Measurements from ENCODE around the gene TOGARAM2.

The TOGARAM2 gene

GRCh38 chr2:28990445-28990844 is 9.3 kb downstream of the TOGARAM2 start:
- no peak overlapping the region for H3K4me3 ChIP-seq (ENCODE audit: low read length in 2 of 2)
- no peaks in the 10 kb centered on the region for H3K36me3 ChIP-seq (ENCODE audit: control insufficient read depth in 2 of 2, insufficient read depth in 2 of 2, low read length in 2 of 2)
- no peaks in the 10 kb centered on the region for H3K9me3 ChIP-seq (ENCODE audit: control insufficient read depth in 2 of 2, low read length in 2 of 2)
- H3K4me1 ChIP-seq (ENCODE audit: control insufficient read depth, insufficient read depth, low read length) = peaks cover 38% of the 10 kb centered on the region
- peak overlapping the region; percentile 76 for H3K27ac ChIP-seq (ENCODE audit: low read length)
- peak overlapping the region in 1 of 2 donors; percentile 29 for H3K9ac ChIP-seq (ENCODE audit: low read length in 2 of 2)
- no peaks in the 10 kb centered on the region for H3K27me3 ChIP-seq (ENCODE audit: control insufficient read depth in 1 of 2, insufficient read depth in 2 of 2, low read length in 2 of 2)

- peaks cover 38% of the 10 kb centered on the region for H3K4me1 ChIP-seq (ENCODE audit: control insufficient read depth, insufficient read depth, low read length)
- no peak overlapping the region for H3K9ac ChIP-seq (ENCODE audit: low read length in 2 of 2)
- H3K4me3 ChIP-seq (ENCODE audit: low read length in 2 of 2) = peak overlapping the region in 1 of 2 donors; percentile 22
- no peaks in the 10 kb centered on the region for H3K27me3 ChIP-seq (ENCODE audit: control insufficient read depth in 1 of 2, insufficient read depth in 2 of 2, low read length in 2 of 2)
- no peaks in the 10 kb centered on the region for H3K36me3 ChIP-seq (ENCODE audit: control insufficient read depth in 2 of 2, insufficient read depth in 2 of 2, low read length in 2 of 2)
- H3K27ac ChIP-seq (ENCODE audit: low read length) = peak overlapping the region; percentile 76
- H3K9me3 ChIP-seq (ENCODE audit: control insufficient read depth in 2 of 2, low read length in 2 of 2) = no peaks in the 10 kb centered on the region
Observed at GRCh38 chr2:28991021-28991420, 9.9 kb downstream of the TOGARAM2 start.

GRCh38 chr2:28991460-28991859 is 10.4 kb downstream of the TOGARAM2 start:
- H3K36me3 ChIP-seq (ENCODE audit: control insufficient read depth in 2 of 2, insufficient read depth in 2 of 2, low read length in 2 of 2) = no peaks in the 10 kb centered on the region
- H3K9ac ChIP-seq (ENCODE audit: low read length in 2 of 2) = no peak overlapping the region
- H3K4me3 ChIP-seq (ENCODE audit: low read length in 2 of 2) = peak overlapping the region in 1 of 2 donors; percentile 22
- no peaks in the 10 kb centered on the region for H3K27me3 ChIP-seq (ENCODE audit: control insufficient read depth in 1 of 2, insufficient read depth in 2 of 2, low read length in 2 of 2)
- no peaks in the 10 kb centered on the region for H3K9me3 ChIP-seq (ENCODE audit: control insufficient read depth in 2 of 2, low read length in 2 of 2)
- peak overlapping the region; percentile 76 for H3K27ac ChIP-seq (ENCODE audit: low read length)
- peaks cover 34% of the 10 kb centered on the region for H3K4me1 ChIP-seq (ENCODE audit: control insufficient read depth, insufficient read depth, low read length)

GRCh38 chr2:28993206-28993960 is 12.3 kb downstream of the TOGARAM2 start:
- Histone ChIP-seq H3K27ac (ENCODE audit: low read length) (peak overlapping the region; percentile 41), H3K27me3 (ENCODE audit: control insufficient read depth in 1 of 2, insufficient read depth in 2 of 2, low read length in 2 of 2) (no peaks in the 10 kb centered on the region), H3K36me3 (ENCODE audit: control insufficient read depth in 2 of 2, insufficient read depth in 2 of 2, low read length in 2 of 2) (no peaks in the 10 kb centered on the region), H3K4me3 (ENCODE audit: low read length in 2 of 2) (no peak overlapping the region), H3K9me3 (ENCODE audit: control insufficient read depth in 2 of 2, low read length in 2 of 2) (no peaks in the 10 kb centered on the region), H3K9ac (ENCODE audit: low read length in 2 of 2) (peak overlapping the region in 1 of 2 donors; percentile 47), H3K4me1 (ENCODE audit: control insufficient read depth, insufficient read depth, low read length) (peaks cover 32% of the 10 kb centered on the region)

GRCh38 chr2:28994074-28994473 is 13.0 kb downstream of the TOGARAM2 start:
- Histone ChIP-seq H3K4me3 (ENCODE audit: low read length in 2 of 2) (no peak overlapping the region), H3K9ac (ENCODE audit: low read length in 2 of 2) (no peak overlapping the region), H3K4me1 (ENCODE audit: control insufficient read depth, insufficient read depth, low read length) (peaks cover 32% of the 10 kb centered on the region), H3K36me3 (ENCODE audit: control insufficient read depth in 2 of 2, insufficient read depth in 2 of 2, low read length in 2 of 2) (no peaks in the 10 kb centered on the region), H3K27ac (ENCODE audit: low read length) (peak overlapping the region; percentile 41), H3K27me3 (ENCODE audit: control insufficient read depth in 1 of 2, insufficient read depth in 2 of 2, low read length in 2 of 2) (no peaks in the 10 kb centered on the region), H3K9me3 (ENCODE audit: control insufficient read depth in 2 of 2, low read length in 2 of 2) (no peaks in the 10 kb centered on the region)

- Histone ChIP-seq H3K36me3 (ENCODE audit: control insufficient read depth in 2 of 2, insufficient read depth in 2 of 2, low read length in 2 of 2) (no peaks in the 10 kb centered on the region), H3K9me3 (ENCODE audit: control insufficient read depth in 2 of 2, low read length in 2 of 2) (no peaks in the 10 kb centered on the region), H3K4me3 (ENCODE audit: low read length in 2 of 2) (no peak overlapping the region), H3K9ac (ENCODE audit: low read length in 2 of 2) (no peak overlapping the region), H3K27ac (ENCODE audit: low read length) (no peak overlapping the region), H3K4me1 (ENCODE audit: control insufficient read depth, insufficient read depth, low read length) (peaks cover 32% of the 10 kb centered on the region), H3K27me3 (ENCODE audit: control insufficient read depth in 1 of 2, insufficient read depth in 2 of 2, low read length in 2 of 2) (no peaks in the 10 kb centered on the region)
Observed at GRCh38 chr2:28994679-28995078, 13.6 kb downstream of the TOGARAM2 start.

- Histone ChIP-seq H3K9me3 (ENCODE audit: control insufficient read depth in 2 of 2, low read length in 2 of 2) (no peaks in the 10 kb centered on the region), H3K27ac (ENCODE audit: low read length) (no peak overlapping the region), H3K4me3 (ENCODE audit: low read length in 2 of 2) (no peak overlapping the region), H3K27me3 (ENCODE audit: control insufficient read depth in 1 of 2, insufficient read depth in 2 of 2, low read length in 2 of 2) (no peaks in the 10 kb centered on the region), H3K9ac (ENCODE audit: low read length in 2 of 2) (no peak overlapping the region), H3K36me3 (ENCODE audit: control insufficient read depth in 2 of 2, insufficient read depth in 2 of 2, low read length in 2 of 2) (no peaks in the 10 kb centered on the region), H3K4me1 (ENCODE audit: control insufficient read depth, insufficient read depth, low read length) (peaks cover 18% of the 10 kb centered on the region)
Observed at GRCh38 chr2:28995765-28996750, 15.0 kb downstream of the TOGARAM2 start.

GRCh38 chr2:28997237-28997846 is 16.2 kb downstream of the TOGARAM2 start:
- Histone ChIP-seq H3K27ac (ENCODE audit: low read length) (no peak overlapping the region), H3K4me3 (ENCODE audit: low read length in 2 of 2) (no peak overlapping the region)

GRCh38 chr2:28997847-28998735 is 17.0 kb downstream of the TOGARAM2 start:
- Histone ChIP-seq H3K4me1 (ENCODE audit: control insufficient read depth, insufficient read depth, low read length) (peaks cover 7% of the 10 kb centered on the region), H3K27me3 (ENCODE audit: control insufficient read depth in 1 of 2, insufficient read depth in 2 of 2, low read length in 2 of 2) (no peaks in the 10 kb centered on the region), H3K27ac (ENCODE audit: low read length) (no peak overlapping the region), H3K9ac (ENCODE audit: low read length in 2 of 2) (no peak overlapping the region), H3K36me3 (ENCODE audit: control insufficient read depth in 2 of 2, insufficient read depth in 2 of 2, low read length in 2 of 2) (no peaks in the 10 kb centered on the region), H3K4me3 (ENCODE audit: low read length in 2 of 2) (no peak overlapping the region), H3K9me3 (ENCODE audit: control insufficient read depth in 2 of 2, low read length in 2 of 2) (no peaks in the 10 kb centered on the region)

More at GRCh38 chr2:28997237-28997846, 16.2 kb downstream of the TOGARAM2 start:
- Histone ChIP-seq H3K36me3 (ENCODE audit: control insufficient read depth in 2 of 2, insufficient read depth in 2 of 2, low read length in 2 of 2) (no peaks in the 10 kb centered on the region), H3K9me3 (ENCODE audit: control insufficient read depth in 2 of 2, low read length in 2 of 2) (no peaks in the 10 kb centered on the region), H3K4me1 (ENCODE audit: control insufficient read depth, insufficient read depth, low read length) (peaks cover 9% of the 10 kb centered on the region), H3K27me3 (ENCODE audit: control insufficient read depth in 1 of 2, insufficient read depth in 2 of 2, low read length in 2 of 2) (no peaks in the 10 kb centered on the region), H3K9ac (ENCODE audit: low read length in 2 of 2) (no peak overlapping the region)

GRCh38 chr2:29000481-29000880 is 19.4 kb downstream of the TOGARAM2 start:
- Histone ChIP-seq H3K9ac (ENCODE audit: low read length in 2 of 2) (no peak overlapping the region), H3K27ac (ENCODE audit: low read length) (no peak overlapping the region), H3K9me3 (ENCODE audit: control insufficient read depth in 2 of 2, low read length in 2 of 2) (no peaks in the 10 kb centered on the region), H3K27me3 (ENCODE audit: control insufficient read depth in 1 of 2, insufficient read depth in 2 of 2, low read length in 2 of 2) (no peaks in the 10 kb centered on the region), H3K4me3 (ENCODE audit: low read length in 2 of 2) (no peak overlapping the region), H3K4me1 (ENCODE audit: control insufficient read depth, insufficient read depth, low read length) (no peaks in the 10 kb centered on the region), H3K36me3 (ENCODE audit: control insufficient read depth in 2 of 2, insufficient read depth in 2 of 2, low read length in 2 of 2) (no peaks in the 10 kb centered on the region)
